Measurements from ENCODE around the gene GRK4.

The GRK4 gene

DNA sequence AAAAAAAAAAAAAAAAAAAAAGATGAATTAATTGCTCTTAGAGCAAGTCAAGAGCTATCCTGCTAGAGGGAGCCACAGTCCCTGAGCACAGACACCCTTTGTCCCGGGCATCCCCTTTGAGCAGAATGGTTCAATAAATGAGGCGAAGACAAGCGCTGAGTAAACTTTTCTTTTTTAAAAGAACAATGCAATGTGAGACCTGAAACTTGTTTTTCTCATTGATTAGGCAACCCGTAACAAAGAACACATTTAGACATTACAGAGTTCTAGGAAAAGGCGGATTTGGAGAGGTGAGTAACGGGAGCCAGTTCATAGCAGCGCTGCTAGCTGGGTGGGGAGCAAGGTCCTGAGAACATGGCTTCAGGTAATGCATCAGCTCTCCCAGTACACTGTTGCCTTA, 46.1 kb downstream of the GRK4 start:
- H3K4me1 ChIP-seq (ENCODE audit: control insufficient read depth, insufficient read depth, low read length): no peaks in the 10 kb centered on the region
- no peak overlapping the region for H3K4me3 ChIP-seq (ENCODE audit: low read depth, low read length)
- H3K36me3 ChIP-seq (ENCODE audit: control insufficient read depth, insufficient read depth, low read length): no peaks in the 10 kb centered on the region
- no peak overlapping the region for H3K9ac ChIP-seq (ENCODE audit: low read length)
- H3K27me3 ChIP-seq (ENCODE audit: control insufficient read depth, insufficient read depth, low read length): no peaks in the 10 kb centered on the region
- H3K9me3 ChIP-seq (ENCODE audit: control insufficient read depth, insufficient read depth, low read depth, low read length): no peaks in the 10 kb centered on the region
- no peak overlapping the region for H3K27ac ChIP-seq (ENCODE audit: low read depth, low read length)

DNA sequence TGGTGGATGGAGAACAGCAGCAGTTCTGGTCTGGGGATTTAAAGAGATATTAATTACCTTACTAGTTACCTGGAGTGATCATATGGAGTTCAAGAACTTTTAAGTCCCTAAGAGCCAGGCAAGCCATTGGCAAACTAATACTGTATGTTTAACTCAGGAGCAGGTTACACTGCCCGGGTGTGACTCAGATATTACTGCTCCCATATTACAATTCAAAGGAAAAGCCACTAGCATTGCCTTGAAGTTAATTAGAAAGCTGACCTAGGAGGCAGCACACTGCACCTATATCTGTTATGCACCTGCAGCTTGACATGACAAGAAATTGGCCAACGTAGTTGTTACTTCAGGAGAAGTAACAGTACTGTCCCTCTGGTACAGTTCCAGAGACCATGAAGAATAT, 47.2 kb downstream of the GRK4 start:
- H3K9me3 ChIP-seq (ENCODE audit: control insufficient read depth, insufficient read depth, low read depth, low read length): no peaks in the 10 kb centered on the region
- H3K9ac ChIP-seq (ENCODE audit: low read length): no peak overlapping the region
- no peaks in the 10 kb centered on the region for H3K4me1 ChIP-seq (ENCODE audit: control insufficient read depth, insufficient read depth, low read length)
- H3K4me3 ChIP-seq (ENCODE audit: low read depth, low read length): no peak overlapping the region
- H3K27ac ChIP-seq (ENCODE audit: low read depth, low read length): no peak overlapping the region
- no peaks in the 10 kb centered on the region for H3K36me3 ChIP-seq (ENCODE audit: control insufficient read depth, insufficient read depth, low read length)
- no peaks in the 10 kb centered on the region for H3K27me3 ChIP-seq (ENCODE audit: control insufficient read depth, insufficient read depth, low read length)

DNA sequence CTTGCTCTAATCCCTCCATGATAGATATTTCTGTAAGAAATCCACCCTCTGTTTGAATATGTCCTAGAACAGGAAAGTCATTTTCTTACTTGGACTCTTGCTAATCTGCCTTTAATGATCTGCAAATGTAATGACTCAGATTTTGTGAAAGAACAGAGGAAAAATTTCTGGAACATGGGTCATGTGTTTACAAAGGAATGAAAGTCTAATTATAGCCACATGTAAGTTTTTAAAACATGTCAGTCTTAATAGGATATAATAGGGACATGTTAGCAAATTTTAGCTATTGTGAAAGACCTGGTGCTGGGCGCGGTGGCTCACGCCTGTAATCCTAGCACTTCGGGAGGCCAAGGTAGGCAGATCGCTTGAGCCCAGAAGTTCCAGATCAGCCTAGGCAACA, 47.6 kb downstream of the GRK4 start:
- Histone ChIP-seq H3K27ac (ENCODE audit: low read depth, low read length) (no peak overlapping the region), H3K9me3 (ENCODE audit: control insufficient read depth, insufficient read depth, low read depth, low read length) (no peaks in the 10 kb centered on the region), H3K27me3 (ENCODE audit: control insufficient read depth, insufficient read depth, low read length) (no peaks in the 10 kb centered on the region), H3K9ac (ENCODE audit: low read length) (no peak overlapping the region), H3K4me1 (ENCODE audit: control insufficient read depth, insufficient read depth, low read length) (no peaks in the 10 kb centered on the region), H3K4me3 (ENCODE audit: low read depth, low read length) (no peak overlapping the region), H3K36me3 (ENCODE audit: control insufficient read depth, insufficient read depth, low read length) (no peaks in the 10 kb centered on the region)

DNA sequence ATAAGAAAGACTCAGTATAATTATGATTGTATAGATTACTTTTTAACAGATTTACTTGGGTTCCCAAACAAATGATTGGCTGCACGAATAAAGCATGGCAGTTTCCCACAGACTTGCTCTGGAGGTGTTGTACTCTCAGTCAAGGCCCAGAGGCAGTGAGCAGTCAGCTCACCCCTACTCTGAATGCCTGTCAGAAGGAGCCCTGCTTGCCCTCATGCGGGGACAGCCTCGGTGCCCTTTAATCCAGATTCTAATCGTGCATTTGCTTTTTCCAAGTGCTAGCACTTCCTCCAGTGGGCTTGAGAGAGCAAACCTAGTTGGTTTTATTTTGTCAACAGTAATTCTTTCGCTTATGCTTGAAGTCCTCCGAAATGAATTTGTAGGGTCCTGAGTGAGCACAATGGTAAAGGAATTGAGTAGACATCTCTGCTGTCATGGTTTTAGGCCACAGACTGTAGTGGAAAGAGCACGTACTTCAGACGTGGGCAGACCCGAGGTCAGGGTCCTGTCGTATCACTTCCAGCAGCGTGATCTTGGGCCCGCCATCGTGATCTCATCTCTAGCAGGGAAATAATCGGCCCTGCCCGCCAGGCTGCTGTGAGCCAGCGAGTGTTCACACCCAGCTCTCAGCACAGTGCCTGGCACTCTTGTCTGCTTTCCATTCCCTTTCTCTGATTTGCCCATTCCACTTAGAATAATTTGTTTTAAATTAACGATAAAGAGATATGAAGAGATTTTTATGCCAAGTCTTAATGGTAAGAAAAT, 48.3 kb downstream of the GRK4 start:
- Histone ChIP-seq H3K36me3 (ENCODE audit: control insufficient read depth, insufficient read depth, low read length) (no peaks in the 10 kb centered on the region), H3K4me1 (ENCODE audit: control insufficient read depth, insufficient read depth, low read length) (no peaks in the 10 kb centered on the region), H3K4me3 (ENCODE audit: low read depth, low read length) (no peak overlapping the region), H3K27ac (ENCODE audit: low read depth, low read length) (no peak overlapping the region), H3K9me3 (ENCODE audit: control insufficient read depth, insufficient read depth, low read depth, low read length) (no peaks in the 10 kb centered on the region), H3K27me3 (ENCODE audit: control insufficient read depth, insufficient read depth, low read length) (no peaks in the 10 kb centered on the region), H3K9ac (ENCODE audit: low read length) (no peak overlapping the region)

DNA sequence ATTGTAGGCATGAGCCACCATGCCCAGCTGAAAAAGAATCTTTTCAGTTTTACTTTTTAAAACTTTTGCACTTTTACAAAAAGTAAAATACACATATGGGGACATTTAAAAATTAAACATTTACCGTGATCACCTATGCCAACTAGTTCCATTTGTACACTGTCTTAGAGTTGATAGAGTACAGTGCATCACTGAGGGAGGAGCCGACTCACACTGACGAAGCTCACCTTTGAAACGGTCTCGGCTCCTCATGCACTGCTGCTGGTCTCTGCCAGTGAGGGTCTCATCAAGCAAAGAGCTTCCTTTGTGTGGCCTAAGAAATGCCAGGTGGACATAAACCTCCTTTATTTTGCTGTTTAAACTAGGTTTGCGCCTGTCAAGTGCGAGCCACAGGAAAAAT, 50.0 kb downstream of the GRK4 start:
- Histone ChIP-seq H3K9me3 (ENCODE audit: control insufficient read depth, insufficient read depth, low read depth, low read length) (no peaks in the 10 kb centered on the region), H3K4me3 (ENCODE audit: low read depth, low read length) (no peak overlapping the region), H3K27ac (ENCODE audit: low read depth, low read length) (no peak overlapping the region), H3K9ac (ENCODE audit: low read length) (no peak overlapping the region), H3K36me3 (ENCODE audit: control insufficient read depth, insufficient read depth, low read length) (no peaks in the 10 kb centered on the region), H3K27me3 (ENCODE audit: control insufficient read depth, insufficient read depth, low read length) (no peaks in the 10 kb centered on the region), H3K4me1 (ENCODE audit: control insufficient read depth, insufficient read depth, low read length) (no peaks in the 10 kb centered on the region)

DNA sequence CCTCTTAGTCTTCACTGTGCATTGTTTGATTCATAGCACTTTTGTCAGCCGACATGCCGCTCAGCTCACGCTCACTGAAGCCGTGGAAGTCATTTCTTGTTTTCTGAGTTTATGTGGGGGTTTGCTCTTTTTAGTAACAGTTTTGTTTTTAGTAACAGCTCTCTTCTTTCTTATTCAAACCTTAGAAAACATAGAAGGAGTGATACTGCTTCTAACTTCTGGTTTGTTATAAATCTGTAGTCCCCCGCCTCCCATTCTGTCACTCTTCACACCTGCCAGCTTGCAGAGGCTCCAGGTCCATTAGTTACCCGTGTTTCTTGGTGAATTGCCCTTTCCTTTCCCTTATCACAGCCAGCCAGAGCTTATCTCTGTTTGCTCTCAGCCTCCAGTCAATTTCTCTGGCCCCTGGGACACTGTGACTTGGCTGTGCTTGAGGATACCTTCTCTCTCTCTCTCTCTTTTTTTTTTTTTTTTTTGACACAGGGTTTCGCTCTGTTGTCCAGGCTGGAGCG, 50.5 kb downstream of the GRK4 start:
- no peaks in the 10 kb centered on the region for H3K4me1 ChIP-seq (ENCODE audit: control insufficient read depth, insufficient read depth, low read length)

DNA sequence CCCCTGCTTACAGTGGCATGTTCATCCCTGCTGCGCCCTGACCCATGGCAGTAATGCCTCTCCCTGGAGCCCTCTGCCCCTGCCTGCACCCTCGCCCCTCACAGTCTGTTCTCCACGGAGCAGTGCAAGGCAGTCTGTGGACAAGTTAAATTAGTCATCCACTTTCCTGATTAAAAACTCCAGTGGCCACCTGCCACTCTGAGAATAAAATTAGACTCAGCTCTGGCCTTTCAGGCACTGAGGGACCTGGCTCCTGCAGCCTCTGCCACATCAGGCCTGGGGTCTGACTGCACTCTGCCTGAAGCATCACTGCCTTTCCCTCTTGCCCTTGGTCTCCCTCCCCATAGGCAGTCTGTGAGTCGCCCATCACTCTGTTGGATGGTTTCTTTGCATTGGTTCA, 53.6 kb downstream of the GRK4 start:
- H3K4me3 ChIP-seq (ENCODE audit: low read depth, low read length): no peak overlapping the region
- H3K9me3 ChIP-seq (ENCODE audit: control insufficient read depth, insufficient read depth, low read depth, low read length): no peaks in the 10 kb centered on the region
- no peak overlapping the region for H3K27ac ChIP-seq (ENCODE audit: low read depth, low read length)
- no peaks in the 10 kb centered on the region for H3K27me3 ChIP-seq (ENCODE audit: control insufficient read depth, insufficient read depth, low read length)
- peaks cover 4% of the 10 kb centered on the region; the same call in 1 of the 2 replicates for H3K4me1 ChIP-seq (ENCODE audit: control insufficient read depth, insufficient read depth, low read length)
- no peak overlapping the region for H3K9ac ChIP-seq (ENCODE audit: low read length)
- H3K36me3 ChIP-seq (ENCODE audit: control insufficient read depth, insufficient read depth, low read length): no peaks in the 10 kb centered on the region

More for the DNA sequence above, 50.5 kb downstream of the GRK4 start:
- Histone ChIP-seq H3K36me3 (ENCODE audit: control insufficient read depth, insufficient read depth, low read length) (no peaks in the 10 kb centered on the region), H3K4me3 (ENCODE audit: low read depth, low read length) (no peak overlapping the region), H3K27ac (ENCODE audit: low read depth, low read length) (no peak overlapping the region), H3K9me3 (ENCODE audit: control insufficient read depth, insufficient read depth, low read depth, low read length) (no peaks in the 10 kb centered on the region), H3K27me3 (ENCODE audit: control insufficient read depth, insufficient read depth, low read length) (no peaks in the 10 kb centered on the region), H3K9ac (ENCODE audit: low read length) (no peak overlapping the region)

DNA sequence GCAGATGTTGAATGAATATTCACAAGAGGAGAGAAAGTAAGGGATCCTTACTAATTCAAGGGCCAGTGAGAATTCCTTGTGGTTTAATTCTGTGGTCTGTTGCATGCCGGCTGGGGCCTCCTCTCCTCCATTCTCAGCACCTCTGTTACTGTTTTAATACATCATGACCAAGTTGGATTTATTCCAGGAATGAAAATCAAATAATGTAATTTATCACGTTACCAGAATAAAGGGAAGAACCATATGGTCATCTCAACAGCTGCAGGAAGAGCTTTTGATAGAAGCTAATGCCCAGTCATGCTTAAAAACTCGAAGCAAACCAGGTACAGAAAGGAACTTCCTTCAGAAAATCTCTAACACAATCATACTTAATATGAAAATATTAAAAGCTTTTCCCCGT, 54.1 kb downstream of the GRK4 start:
- no peaks in the 10 kb centered on the region for H3K27me3 ChIP-seq (ENCODE audit: control insufficient read depth, insufficient read depth, low read length)
- H3K4me1 ChIP-seq (ENCODE audit: control insufficient read depth, insufficient read depth, low read length): peaks cover 4% of the 10 kb centered on the region; the same call in 1 of the 2 replicates
- no peak overlapping the region for H3K27ac ChIP-seq (ENCODE audit: low read depth, low read length)
- H3K4me3 ChIP-seq (ENCODE audit: low read depth, low read length): no peak overlapping the region
- H3K9ac ChIP-seq (ENCODE audit: low read length): no peak overlapping the region
- H3K9me3 ChIP-seq (ENCODE audit: control insufficient read depth, insufficient read depth, low read depth, low read length): no peaks in the 10 kb centered on the region
- H3K36me3 ChIP-seq (ENCODE audit: control insufficient read depth, insufficient read depth, low read length): no peaks in the 10 kb centered on the region

DNA sequence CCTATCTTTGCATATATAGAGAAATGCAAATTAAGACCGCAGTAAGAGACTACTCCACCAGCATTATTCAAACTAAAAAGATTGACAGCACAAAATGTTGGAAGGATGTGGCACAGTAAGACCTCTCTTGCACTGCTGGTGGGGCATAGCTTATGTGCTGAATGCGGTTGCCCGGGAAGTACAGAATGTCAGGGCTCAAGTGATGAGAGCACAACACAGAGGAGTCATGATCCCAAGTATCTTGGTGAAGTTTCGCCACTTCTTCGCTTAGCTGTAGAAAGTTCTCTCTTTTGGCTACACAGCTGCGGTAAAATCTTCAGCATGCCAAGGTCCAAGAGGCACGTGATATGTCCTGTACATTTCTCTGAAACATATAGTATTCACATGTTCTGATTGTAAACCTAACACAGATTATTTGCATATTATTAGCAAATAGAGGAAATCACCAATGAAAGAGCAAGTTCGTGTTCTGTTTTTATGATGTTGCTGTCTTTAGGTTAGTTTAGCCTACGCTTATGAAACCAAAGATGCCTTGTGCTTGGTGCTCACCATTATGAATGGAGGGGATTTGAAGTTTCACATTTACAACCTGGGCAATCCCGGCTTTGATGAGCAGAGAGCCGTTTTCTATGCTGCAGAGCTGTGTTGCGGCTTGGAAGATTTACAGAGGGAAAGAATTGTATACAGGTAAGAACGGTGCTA, 55.9 kb downstream of the GRK4 start:
- H3K36me3 ChIP-seq (ENCODE audit: control insufficient read depth, insufficient read depth, low read length): no peaks in the 10 kb centered on the region
- no peak overlapping the region for H3K27ac ChIP-seq (ENCODE audit: low read depth, low read length)
- H3K4me1 ChIP-seq (ENCODE audit: control insufficient read depth, insufficient read depth, low read length): peaks cover 4% of the 10 kb centered on the region; the same call in 1 of the 2 replicates
- no peak overlapping the region for H3K9ac ChIP-seq (ENCODE audit: low read length)
- H3K27me3 ChIP-seq (ENCODE audit: control insufficient read depth, insufficient read depth, low read length): no peaks in the 10 kb centered on the region
- H3K4me3 ChIP-seq (ENCODE audit: low read depth, low read length): no peak overlapping the region
- peaks cover 8% of the 10 kb centered on the region; the same call in 1 of the 2 replicates for H3K9me3 ChIP-seq (ENCODE audit: control insufficient read depth, insufficient read depth, low read depth, low read length)

DNA sequence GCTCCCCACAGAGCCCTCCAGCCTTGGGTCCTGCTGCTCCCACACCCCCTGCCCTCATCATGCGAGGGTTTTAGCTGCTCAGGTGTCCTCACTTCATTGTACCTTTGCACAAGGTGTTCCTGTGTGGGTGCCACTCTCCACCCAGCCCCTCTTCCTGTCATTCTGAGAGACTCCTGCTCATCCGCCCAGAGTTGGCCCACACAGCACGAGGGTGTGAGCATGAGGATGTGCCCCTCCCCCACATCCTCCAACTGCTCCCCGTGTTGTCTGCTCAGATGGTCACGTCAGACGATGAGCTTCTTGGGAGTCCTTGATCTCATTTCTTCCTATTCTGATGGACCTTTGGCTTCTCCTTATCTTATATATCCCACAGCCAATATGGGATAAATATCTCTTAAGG, 57.8 kb downstream of the GRK4 start:
- peaks cover 4% of the 10 kb centered on the region; the same call in 1 of the 2 replicates for H3K4me1 ChIP-seq (ENCODE audit: control insufficient read depth, insufficient read depth, low read length)
- H3K4me3 ChIP-seq (ENCODE audit: low read depth, low read length): no peak overlapping the region
- no peaks in the 10 kb centered on the region for H3K27me3 ChIP-seq (ENCODE audit: control insufficient read depth, insufficient read depth, low read length)
- H3K36me3 ChIP-seq (ENCODE audit: control insufficient read depth, insufficient read depth, low read length): no peaks in the 10 kb centered on the region
- no peak overlapping the region for H3K9ac ChIP-seq (ENCODE audit: low read length)
- peaks cover 8% of the 10 kb centered on the region; the same call in 1 of the 2 replicates for H3K9me3 ChIP-seq (ENCODE audit: control insufficient read depth, insufficient read depth, low read depth, low read length)
- H3K27ac ChIP-seq (ENCODE audit: low read depth, low read length): no peak overlapping the region

DNA sequence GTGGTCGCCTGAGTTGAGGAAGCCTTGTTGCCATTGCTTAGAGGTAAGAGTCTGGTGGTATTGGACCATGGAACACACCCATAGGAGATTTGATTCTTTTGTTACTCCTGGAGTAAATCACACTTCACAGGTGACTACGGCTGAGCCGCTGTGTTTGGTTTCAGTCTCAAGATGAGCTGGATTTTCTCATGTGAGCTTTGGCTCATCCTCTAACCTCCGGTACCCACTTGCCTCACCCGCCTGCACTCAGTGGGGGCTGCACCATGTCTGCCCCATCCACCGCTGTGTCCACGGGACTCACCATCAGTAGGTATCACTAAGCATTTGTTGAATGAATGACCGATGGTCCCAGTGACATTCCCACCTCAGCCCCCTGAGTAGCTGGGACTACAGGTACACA, 58.3 kb downstream of the GRK4 start:
- Histone ChIP-seq H3K9ac (ENCODE audit: low read length) (no peak overlapping the region), H3K27me3 (ENCODE audit: control insufficient read depth, insufficient read depth, low read length) (no peaks in the 10 kb centered on the region), H3K9me3 (ENCODE audit: control insufficient read depth, insufficient read depth, low read depth, low read length) (peaks cover 8% of the 10 kb centered on the region; the same call in 1 of the 2 replicates), H3K4me3 (ENCODE audit: low read depth, low read length) (no peak overlapping the region), H3K4me1 (ENCODE audit: control insufficient read depth, insufficient read depth, low read length) (peaks cover 4% of the 10 kb centered on the region; the same call in 1 of the 2 replicates), H3K36me3 (ENCODE audit: control insufficient read depth, insufficient read depth, low read length) (no peaks in the 10 kb centered on the region), H3K27ac (ENCODE audit: low read depth, low read length) (no peak overlapping the region)

Measured in HUES6 (cell line).